Neural cell (in vitro differentiated cells): ENCODE results near the gene ORMDL1. TPM values are rescaled to one million over a fixed set of nuclear protein-coding genes. Genes with fewer than 3 reads are reported as not detected.

Source experiments
- H2AFZ ChIP-seq: fragments of 200-600, 300-800 bp; sonication (generic), shearing (Covaris generic); 2 replicates; pipeline ENCODE4 v1.6.0; 2014; ENCODE audit warnings: low read depth, mild to moderate bottlenecking, antibody characterized with exemption, low read length, moderate library complexity
- H3F3A ChIP-seq: fragments of 200-600 bp; shearing (Covaris generic); 2 replicates; pipeline ENCODE4 v1.6.1; 2016; ENCODE audit warnings: mild to moderate bottlenecking, moderate library complexity, mixed read lengths, antibody characterized with exemption, low read length; ENCODE audit not compliant: insufficient read depth, poor library complexity, severe bottlenecking
- H3K27ac ChIP-seq: fragments of 200-600, 300-800 bp; sonication (generic), shearing (Covaris generic); 2 replicates; pipeline ENCODE4 v1.5.1; 2014; ENCODE audit warnings: mild to moderate bottlenecking, low read length, moderate library complexity
- H3K27me3 ChIP-seq: fragments of 300-800, 200-600 bp; sonication (generic), shearing (Covaris generic); 2 replicates; pipeline ENCODE4 v1.6.0; 2014; ENCODE audit warnings: mild to moderate bottlenecking, low read depth, low read length, moderate library complexity; ENCODE audit not compliant: insufficient read depth
- H3K36me3 ChIP-seq: fragments of 300-800, 200-600 bp; sonication (generic), shearing (Covaris generic); 2 replicates; pipeline ENCODE4 v1.5.1; 2014; ENCODE audit warnings: mild to moderate bottlenecking, antibody characterized with exemption, low read length, moderate library complexity; ENCODE audit not compliant: insufficient read depth
- H3K4me2 ChIP-seq: fragments of 300-800, 200-600 bp; sonication (generic), shearing (Covaris generic); 2 replicates; pipeline ENCODE4 v1.6.0; 2014; ENCODE audit warnings: mild to moderate bottlenecking, low read length
- H3K4me3 ChIP-seq: fragments of 300-800, 200-600 bp; sonication (generic), shearing (Covaris generic); 2 replicates; pipeline ENCODE4 v1.5.1; 2014; ENCODE audit warnings: mild to moderate bottlenecking, low read length, moderate library complexity
- H3K79me2 ChIP-seq: fragments of 200-600 bp; shearing (Covaris generic); replicated peaks from 2 replicates; pipeline ENCODE4 v1.6.0; 2014; ENCODE audit warnings: mild to moderate bottlenecking, low read length, moderate library complexity; ENCODE audit not compliant: insufficient read depth
- H3K9ac ChIP-seq: fragments of 300-800, 200-600 bp; sonication (generic), shearing (Covaris generic); 2 replicates; pipeline ENCODE4 v1.6.1; 2016; ENCODE audit warnings: mild to moderate bottlenecking, low read length, mixed read lengths
- H3K9me2 ChIP-seq: fragments of 200-600 bp; shearing (Covaris generic); 2 replicates; pipeline ENCODE4 v1.6.1; 2016; ENCODE audit warnings: mild to moderate bottlenecking, low read length, mixed read lengths; ENCODE audit not compliant: insufficient read depth
- H3K9me3 ChIP-seq: fragments of 200-600, 300-800 bp; sonication (generic), shearing (Covaris generic); 2 replicates; pipeline ENCODE4 v1.6.1; 2016; ENCODE audit warnings: mild to moderate bottlenecking, mixed run types, low read length, moderate library complexity, mixed read lengths
- H4K20me1 ChIP-seq: fragments of 200-600 bp; shearing (Covaris generic); 2 replicates; pipeline ENCODE4 v1.6.1; 2016; ENCODE audit warnings: mild to moderate bottlenecking, mixed run types; ENCODE audit not compliant: insufficient read depth
- EP300 ChIP-seq: fragments of 450-650 bp; conservative IDR thresholded peaks from 2 replicates; pipeline ENCODE4 v1.6.1; 2014; ENCODE audit warnings: antibody characterized with exemption, mild to moderate bottlenecking, moderate library complexity; ENCODE audit not compliant: poor library complexity, severe bottlenecking
- EZH2 ChIP-seq: fragments of 200-600, 300-800 bp; shearing (Covaris generic), sonication (generic); IDR thresholded peaks from 2 replicates; pipeline ENCODE4 v1.6.1; 2014; ENCODE audit warnings: antibody characterized with exemption, low read length, borderline replicate concordance, mild to moderate bottlenecking; ENCODE audit not compliant: insufficient read depth, poor library complexity, severe bottlenecking
- MXI1 ChIP-seq: fragments of 450-650 bp; conservative IDR thresholded peaks from 2 replicates; pipeline ENCODE4 v1.6.1; 2014; ENCODE audit warnings: antibody characterized with exemption, mild to moderate bottlenecking; ENCODE audit not compliant: poor library complexity, severe bottlenecking
- POLR2AphosphoS5 ChIP-seq: IDR thresholded peaks from 2 replicates; pipeline ENCODE4 v1.6.1; 2012
- RAD21 ChIP-seq: fragments of 450-650 bp; conservative IDR thresholded peaks from 2 replicates; pipeline ENCODE4 v1.6.1; 2014; ENCODE audit warnings: antibody characterized with exemption, mild to moderate bottlenecking, moderate library complexity
- SMC3 ChIP-seq: fragments of 450-650 bp; conservative IDR thresholded peaks from 2 replicates; pipeline ENCODE4 v1.6.1; 2014; ENCODE audit warnings: antibody characterized with exemption, mild to moderate bottlenecking, moderate library complexity; ENCODE audit not compliant: poor library complexity
- TAF1 ChIP-seq: IDR thresholded peaks from 2 replicates; pipeline ENCODE4 v1.6.1; 2012; ENCODE audit warnings: low read depth
- polyA plus RNA-seq: library from polyadenylated mRNA; depleted of rRNA; stranded (reverse); fragments of >200 nt; gene quantifications from 2 replicates; pipeline ENCODE4 v1.2.3, GENCODE V29; 2014
- TF ChIP-seq, protein P1 (sequence below): IDR thresholded peaks from 2 replicates; pipeline ENCODE4 v1.6.1; 2012; ENCODE audit warnings: borderline replicate concordance
- TF ChIP-seq, protein P2 (sequence below): fragments of 450-650 bp; IDR thresholded peaks from 2 replicates; pipeline ENCODE4 v1.5.1; 2014; ENCODE audit warnings: antibody characterized with exemption, mild to moderate bottlenecking, moderate library complexity; ENCODE audit not compliant: poor library complexity, severe bottlenecking

ORMDL1 gene
- polyA plus RNA-seq, 1 donor from 2014 or later, result 351 TPM

DNA sequence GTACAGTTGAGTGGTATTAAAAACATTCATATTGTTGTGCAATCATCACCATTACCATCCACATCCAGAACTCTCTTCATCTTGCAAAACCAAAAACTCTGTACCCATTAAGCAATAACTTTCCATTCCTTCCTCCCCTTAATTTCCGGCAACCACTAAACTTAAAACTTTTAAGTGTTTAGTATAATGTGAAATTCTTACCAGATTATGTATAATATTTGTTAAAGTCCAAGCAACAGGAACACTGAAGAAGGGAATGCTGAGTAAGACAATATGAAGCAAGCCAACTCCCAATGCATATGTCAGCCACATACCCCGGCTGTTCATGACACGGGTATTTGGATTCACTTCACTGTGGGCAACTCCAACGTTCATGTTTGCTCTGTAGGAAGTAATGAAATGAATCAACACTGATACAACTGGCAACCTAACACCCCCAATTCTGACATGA, 1.9 kb downstream of the ORMDL1 start:
- Histone ChIP-seq H3K9me3 (no peaks in the 10 kb centered on the region), H3K9me2 (no peaks in the 10 kb centered on the region), H4K20me1 (no peaks in the 10 kb centered on the region), H3K9ac (peak overlapping the region; percentile 93), H3K27ac (no peak overlapping the region), H3K36me3 (no peaks in the 10 kb centered on the region), H2AFZ (no peak overlapping the region), H3K4me2 (peak overlapping the region; percentile 87), H3K27me3 (no peaks in the 10 kb centered on the region), H3K4me3 (peak overlapping the region; percentile 94), H3F3A (peaks cover 6% of the 10 kb centered on the region), H3K79me2 (peaks cover 58% of the 10 kb centered on the region)
- TF ChIP-seq, protein P1, sequence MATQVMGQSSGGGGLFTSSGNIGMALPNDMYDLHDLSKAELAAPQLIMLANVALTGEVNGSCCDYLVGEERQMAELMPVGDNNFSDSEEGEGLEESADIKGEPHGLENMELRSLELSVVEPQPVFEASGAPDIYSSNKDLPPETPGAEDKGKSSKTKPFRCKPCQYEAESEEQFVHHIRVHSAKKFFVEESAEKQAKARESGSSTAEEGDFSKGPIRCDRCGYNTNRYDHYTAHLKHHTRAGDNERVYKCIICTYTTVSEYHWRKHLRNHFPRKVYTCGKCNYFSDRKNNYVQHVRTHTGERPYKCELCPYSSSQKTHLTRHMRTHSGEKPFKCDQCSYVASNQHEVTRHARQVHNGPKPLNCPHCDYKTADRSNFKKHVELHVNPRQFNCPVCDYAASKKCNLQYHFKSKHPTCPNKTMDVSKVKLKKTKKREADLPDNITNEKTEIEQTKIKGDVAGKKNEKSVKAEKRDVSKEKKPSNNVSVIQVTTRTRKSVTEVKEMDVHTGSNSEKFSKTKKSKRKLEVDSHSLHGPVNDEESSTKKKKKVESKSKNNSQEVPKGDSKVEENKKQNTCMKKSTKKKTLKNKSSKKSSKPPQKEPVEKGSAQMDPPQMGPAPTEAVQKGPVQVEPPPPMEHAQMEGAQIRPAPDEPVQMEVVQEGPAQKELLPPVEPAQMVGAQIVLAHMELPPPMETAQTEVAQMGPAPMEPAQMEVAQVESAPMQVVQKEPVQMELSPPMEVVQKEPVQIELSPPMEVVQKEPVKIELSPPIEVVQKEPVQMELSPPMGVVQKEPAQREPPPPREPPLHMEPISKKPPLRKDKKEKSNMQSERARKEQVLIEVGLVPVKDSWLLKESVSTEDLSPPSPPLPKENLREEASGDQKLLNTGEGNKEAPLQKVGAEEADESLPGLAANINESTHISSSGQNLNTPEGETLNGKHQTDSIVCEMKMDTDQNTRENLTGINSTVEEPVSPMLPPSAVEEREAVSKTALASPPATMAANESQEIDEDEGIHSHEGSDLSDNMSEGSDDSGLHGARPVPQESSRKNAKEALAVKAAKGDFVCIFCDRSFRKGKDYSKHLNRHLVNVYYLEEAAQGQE, result no peak
- TF ChIP-seq POLR2AphosphoS5, result no peak
- TF ChIP-seq, protein P2, sequence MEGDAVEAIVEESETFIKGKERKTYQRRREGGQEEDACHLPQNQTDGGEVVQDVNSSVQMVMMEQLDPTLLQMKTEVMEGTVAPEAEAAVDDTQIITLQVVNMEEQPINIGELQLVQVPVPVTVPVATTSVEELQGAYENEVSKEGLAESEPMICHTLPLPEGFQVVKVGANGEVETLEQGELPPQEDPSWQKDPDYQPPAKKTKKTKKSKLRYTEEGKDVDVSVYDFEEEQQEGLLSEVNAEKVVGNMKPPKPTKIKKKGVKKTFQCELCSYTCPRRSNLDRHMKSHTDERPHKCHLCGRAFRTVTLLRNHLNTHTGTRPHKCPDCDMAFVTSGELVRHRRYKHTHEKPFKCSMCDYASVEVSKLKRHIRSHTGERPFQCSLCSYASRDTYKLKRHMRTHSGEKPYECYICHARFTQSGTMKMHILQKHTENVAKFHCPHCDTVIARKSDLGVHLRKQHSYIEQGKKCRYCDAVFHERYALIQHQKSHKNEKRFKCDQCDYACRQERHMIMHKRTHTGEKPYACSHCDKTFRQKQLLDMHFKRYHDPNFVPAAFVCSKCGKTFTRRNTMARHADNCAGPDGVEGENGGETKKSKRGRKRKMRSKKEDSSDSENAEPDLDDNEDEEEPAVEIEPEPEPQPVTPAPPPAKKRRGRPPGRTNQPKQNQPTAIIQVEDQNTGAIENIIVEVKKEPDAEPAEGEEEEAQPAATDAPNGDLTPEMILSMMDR, result no peak
- no peak for TF ChIP-seq TAF1
- no peak for TF ChIP-seq RAD21

DNA sequence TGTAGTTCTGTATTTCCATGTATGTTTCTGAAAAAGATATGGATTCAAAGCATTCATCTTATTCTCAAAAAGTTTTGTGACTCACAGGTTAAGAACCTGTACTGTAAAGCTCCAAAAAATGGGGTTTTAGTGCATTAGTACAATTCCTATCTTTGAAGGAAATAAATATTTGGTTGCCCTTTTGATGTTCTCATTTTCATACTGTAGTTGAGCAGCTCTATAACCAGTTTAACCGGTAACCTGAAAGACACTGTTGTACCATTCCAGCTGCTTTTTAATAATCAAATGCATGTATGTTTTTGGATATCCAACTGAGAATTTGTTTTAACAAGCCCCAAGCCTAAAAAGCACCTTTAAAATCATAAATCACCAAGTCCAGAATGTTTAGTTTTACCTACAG, 11.9 kb downstream of the ORMDL1 start:
- Histone ChIP-seq H3K27ac (no peak overlapping the region), H3K9me3 (no peaks in the 10 kb centered on the region), H3K79me2 (no peaks in the 10 kb centered on the region), H3K4me3 (no peak overlapping the region), H3F3A (no peaks in the 10 kb centered on the region), H3K4me2 (no peak overlapping the region), H2AFZ (no peak overlapping the region), H3K27me3 (no peaks in the 10 kb centered on the region), H3K9me2 (no peaks in the 10 kb centered on the region), H3K9ac (no peak overlapping the region), H4K20me1 (no peaks in the 10 kb centered on the region), H3K36me3 (peaks cover 9% of the 10 kb centered on the region)
- TF ChIP-seq, protein P2, result no peak
- no peak for TF ChIP-seq SMC3
- TF ChIP-seq, protein P1, result no peak
- TF ChIP-seq TAF1, result no peak
- no peak for TF ChIP-seq EP300
- TF ChIP-seq EZH2, result no peak
- TF ChIP-seq RAD21, result no peak
- no peak for TF ChIP-seq MXI1
- TF ChIP-seq POLR2AphosphoS5, result no peak
